HG02588 (cell line): ENCODE results near the gene DUOXA2.
"Not testable (repeated sequence)": the region's sequence is repeated elsewhere in the genome, so short reads cannot be mapped to it uniquely, and the experiment has no call there.

Experiments used
- ATAC-seq: cut with Tn5 transposase; IDR thresholded peaks from one replicate; pipeline ENCODE4 v1.9.1; 2021; ENCODE audit warnings: mild to moderate bottlenecking, moderate library complexity; ENCODE audit not compliant: unreplicated experiment

The DUOXA2 gene

GRCh38 chr15:45094358-45094730 is 19.8 kb upstream of the DUOXA2 start:
- ATAC-seq = no peak

- ATAC-seq = no peak
Observed at GRCh38 chr15:45095661-45096060, 18.5 kb upstream of the DUOXA2 start.

GRCh38 chr15:45097466-45097865 is 16.7 kb upstream of the DUOXA2 start:
- ATAC-seq = no peak

GRCh38 chr15:45099549-45100165 is 14.5 kb upstream of the DUOXA2 start:
- ATAC-seq = no peak

- no peak for ATAC-seq
Observed at GRCh38 chr15:45100884-45101625, 13.1 kb upstream of the DUOXA2 start.

GRCh38 chr15:45101749-45102148 is 12.4 kb upstream of the DUOXA2 start:
- no peak for ATAC-seq

- no peak for ATAC-seq
Observed at GRCh38 chr15:45102226-45102625, 11.9 kb upstream of the DUOXA2 start.

- not testable (repeated sequence) for ATAC-seq
Observed at GRCh38 chr15:45104170-45104569, 10.0 kb upstream of the DUOXA2 start.

GRCh38 chr15:45105586-45105985 is 8.5 kb upstream of the DUOXA2 start:
- no peak for ATAC-seq

GRCh38 chr15:45106002-45106790 is 7.9 kb upstream of the DUOXA2 start:
- ATAC-seq = no peak

- no peak for ATAC-seq
Observed at GRCh38 chr15:45107941-45108630, 6.0 kb upstream of the DUOXA2 start.

- ATAC-seq = no peak
Observed at GRCh38 chr15:45110256-45110820, 3.8 kb upstream of the DUOXA2 start.

GRCh38 chr15:45111390-45112142 is 2.6 kb upstream of the DUOXA2 start:
- no peak for ATAC-seq

- no peak for ATAC-seq
Observed at GRCh38 chr15:45112143-45112590, 2.0 kb upstream of the DUOXA2 start.

- no peak for ATAC-seq
Observed at GRCh38 chr15:45112591-45113379, 1.3 kb upstream of the DUOXA2 start.

- no peak for ATAC-seq
Observed at GRCh38 chr15:45113380-45113990, 641 bp upstream of the DUOXA2 start.

GRCh38 chr15:45114751-45115085 is 592 bp downstream of the DUOXA2 start:
- no peak for ATAC-seq

GRCh38 chr15:45115312-45115820 is 1.2 kb downstream of the DUOXA2 start:
- no peak for ATAC-seq

GRCh38 chr15:45116006-45116481 is 1.9 kb downstream of the DUOXA2 start:
- no peak for ATAC-seq
